GM12891 (cell line): ENCODE data around the gene MED13L.

ENCODE experiments used
- PAX5 ChIP-seq: IDR thresholded peaks from 2 replicates; pipeline ENCODE4 v1.6.1; 2011; ENCODE audit warnings: low read length, moderate library complexity, mild to moderate bottlenecking; ENCODE audit not compliant: insufficient read depth, severe bottlenecking
- POLR2A ChIP-seq: IDR thresholded peaks from 2 replicates; pipeline ENCODE4 v1.6.1; 2011; ENCODE audit warnings: low read depth, low read length, control low read depth
- POLR2AphosphoS5 ChIP-seq: IDR thresholded peaks from 2 replicates; pipeline ENCODE4 v1.6.1; 2011; ENCODE audit warnings: low read depth, low read length, control low read depth
- SPI1 ChIP-seq: IDR thresholded peaks from 2 replicates; pipeline ENCODE4 v1.6.1; 2011; ENCODE audit warnings: low read depth, low read length, control low read depth
- TAF1 ChIP-seq: IDR thresholded peaks from 2 replicates; pipeline ENCODE4 v1.6.1; 2011; ENCODE audit warnings: low read depth, low read length, control low read depth

GRCh38 chr12:116318576-116319232, 41.2 kb upstream of the MED13L start:
- TF ChIP-seq POLR2A = no peak
- TF ChIP-seq POLR2AphosphoS5 = no peak
- no peak for TF ChIP-seq TAF1
- TF ChIP-seq PAX5 = no peak
- no peak for TF ChIP-seq SPI1
